NCI-H1092 (cell line): ENCODE data around the gene PAK4.

Source experiments
- DNase-seq: peaks from one replicate; lab custom pipeline; 2025; lab: John Stamatoyannopoulos, UW

PAK4 gene

GRCh38 chr19:39146686-39147450, 21.3 kb downstream of the PAK4 start:
- DNase-seq, result no peak

DNA sequence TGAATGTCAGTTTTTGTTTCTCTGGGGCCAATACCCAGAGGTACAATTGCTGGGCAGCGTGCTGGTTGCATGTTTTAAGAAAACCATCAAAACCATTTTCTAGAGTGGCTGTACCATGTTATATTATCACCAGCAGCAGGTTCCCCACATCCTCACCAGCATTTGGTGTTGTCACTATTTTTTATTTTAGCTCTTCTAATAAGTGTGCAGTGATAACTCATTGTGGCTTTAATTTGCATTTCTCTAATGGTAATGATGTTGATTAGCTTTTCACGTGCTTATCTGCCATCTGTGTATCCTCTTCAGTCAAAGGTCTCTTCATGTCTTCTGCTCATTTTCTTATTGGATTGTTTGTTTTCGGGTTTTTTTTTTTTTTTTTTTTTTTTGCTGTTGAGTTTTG, 21.9 kb downstream of the PAK4 start:
- DNase-seq, result no peak

- DNase-seq, result no peak
Measured at GRCh38 chr19:39148939-39149529, 23.4 kb downstream of the PAK4 start.

GRCh38 chr19:39150235-39150634, 24.6 kb downstream of the PAK4 start:
- DNase-seq, result no peak

DNA sequence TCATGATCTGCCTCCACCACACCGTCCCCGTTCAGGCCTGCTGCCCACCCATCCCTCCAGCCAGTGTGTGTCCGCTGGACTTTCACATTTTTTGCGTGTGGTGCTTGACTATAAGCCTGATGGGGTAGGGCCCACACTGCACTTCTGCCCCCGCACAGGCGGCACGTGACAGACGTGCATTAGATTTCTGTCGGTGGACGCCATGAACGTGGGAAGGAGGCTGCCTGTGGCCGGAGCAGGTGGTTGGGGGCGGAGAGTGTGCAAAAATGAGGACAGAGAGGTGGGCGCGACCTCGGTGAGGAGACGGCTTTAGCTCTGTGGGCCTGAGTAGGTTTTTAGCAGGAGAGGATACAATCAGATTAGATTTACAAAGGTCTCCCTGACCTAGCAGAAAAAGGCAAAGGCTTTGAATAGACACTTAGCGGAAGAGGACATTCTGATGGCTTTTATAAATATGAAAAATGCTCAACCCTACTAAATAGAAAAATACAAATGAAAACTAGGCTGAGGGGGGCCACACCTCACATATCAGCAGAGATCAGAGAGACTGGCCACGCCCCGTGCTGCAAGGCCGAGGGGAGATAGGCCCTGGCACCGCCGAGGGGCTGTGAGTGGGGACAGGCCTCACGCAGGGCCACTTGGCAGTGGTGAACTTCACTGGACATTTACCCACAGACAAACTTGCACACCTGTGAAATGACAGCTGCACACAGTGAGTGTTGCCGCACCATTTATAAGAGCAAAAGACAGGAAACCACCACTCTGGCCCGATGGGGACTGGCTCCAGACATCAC, 25.4 kb downstream of the PAK4 start:
- DNase-seq, result no peak

DNA sequence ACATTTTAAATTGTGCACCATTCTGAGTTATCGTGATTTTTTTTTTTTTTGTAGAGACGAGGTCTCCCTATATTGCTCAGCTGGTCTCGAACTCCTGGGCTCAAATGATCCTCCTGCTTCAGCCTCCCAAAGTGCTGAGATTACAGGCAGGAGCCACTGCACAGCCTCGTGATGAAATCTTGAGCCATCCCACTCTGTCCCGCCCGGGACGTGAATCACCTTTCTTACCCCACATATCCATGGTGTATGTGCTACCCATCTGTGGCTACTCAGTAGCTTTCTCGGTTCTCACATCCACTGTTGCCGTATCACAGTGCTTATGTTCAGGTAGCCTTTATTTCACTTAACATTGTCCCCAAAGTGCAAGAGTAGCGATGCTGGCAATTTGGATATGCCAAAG, 26.5 kb downstream of the PAK4 start:
- no peak for DNase-seq

DNA sequence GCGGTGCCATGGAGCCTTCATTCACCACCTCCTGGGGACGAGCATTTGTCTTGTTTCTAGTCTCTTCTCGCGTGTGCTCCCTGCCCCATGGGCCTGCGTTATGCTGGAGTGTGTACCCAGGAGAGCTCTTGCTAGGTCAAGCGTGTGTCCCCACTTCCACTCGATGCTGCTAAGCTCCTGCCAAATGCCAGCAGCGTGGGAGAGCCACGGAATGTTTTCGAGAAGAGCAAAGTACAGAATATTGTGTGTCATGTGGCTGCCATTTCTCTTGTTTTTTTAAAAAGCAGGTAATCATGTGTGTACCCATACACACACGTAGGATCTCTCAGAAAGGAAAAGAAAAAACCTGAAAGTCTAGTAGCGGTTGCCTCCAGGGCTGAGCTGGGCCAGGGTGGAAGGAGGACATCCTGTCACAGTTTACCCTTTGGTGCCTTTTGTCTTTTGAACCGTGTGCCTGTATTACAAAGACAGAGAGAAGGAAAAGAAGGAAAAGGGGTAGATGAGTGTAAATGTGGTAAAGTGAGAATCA, 28.6 kb downstream of the PAK4 start:
- DNase-seq, result no peak

GRCh38 chr19:39154629-39155100, 29.1 kb downstream of the PAK4 start:
- DNase-seq, result no peak

DNA sequence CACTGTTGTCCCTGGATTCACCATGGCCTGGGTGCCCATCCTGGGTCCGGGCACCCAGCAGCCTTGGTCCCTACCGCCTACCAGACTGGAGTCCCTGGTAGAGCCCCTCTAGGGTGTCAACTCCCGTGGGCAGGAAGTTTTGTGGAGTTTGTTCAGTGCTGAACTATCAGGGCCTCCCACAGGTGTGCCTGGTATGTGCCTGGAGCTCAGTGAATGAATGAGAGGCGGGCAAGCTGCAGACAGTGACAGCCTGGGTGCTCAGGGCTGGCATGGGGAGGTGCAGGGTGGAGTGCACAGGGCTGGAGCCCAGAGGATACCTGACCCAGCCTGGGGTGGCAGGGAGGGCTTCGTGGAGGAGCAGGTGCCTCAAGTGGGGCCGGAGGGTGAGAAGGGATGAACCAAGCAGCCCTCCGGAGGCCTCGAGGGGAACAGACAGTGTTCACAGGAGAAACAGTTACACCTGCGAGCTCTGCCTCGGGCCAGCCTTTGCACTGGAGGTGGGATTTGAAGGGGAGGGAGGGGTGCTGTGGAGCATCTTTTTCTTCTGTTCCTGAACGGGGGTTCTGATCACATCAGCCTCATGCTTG, 29.6 kb downstream of the PAK4 start:
- no peak for DNase-seq

GRCh38 chr19:39155741-39156140, 30.2 kb downstream of the PAK4 start:
- no peak for DNase-seq

DNA sequence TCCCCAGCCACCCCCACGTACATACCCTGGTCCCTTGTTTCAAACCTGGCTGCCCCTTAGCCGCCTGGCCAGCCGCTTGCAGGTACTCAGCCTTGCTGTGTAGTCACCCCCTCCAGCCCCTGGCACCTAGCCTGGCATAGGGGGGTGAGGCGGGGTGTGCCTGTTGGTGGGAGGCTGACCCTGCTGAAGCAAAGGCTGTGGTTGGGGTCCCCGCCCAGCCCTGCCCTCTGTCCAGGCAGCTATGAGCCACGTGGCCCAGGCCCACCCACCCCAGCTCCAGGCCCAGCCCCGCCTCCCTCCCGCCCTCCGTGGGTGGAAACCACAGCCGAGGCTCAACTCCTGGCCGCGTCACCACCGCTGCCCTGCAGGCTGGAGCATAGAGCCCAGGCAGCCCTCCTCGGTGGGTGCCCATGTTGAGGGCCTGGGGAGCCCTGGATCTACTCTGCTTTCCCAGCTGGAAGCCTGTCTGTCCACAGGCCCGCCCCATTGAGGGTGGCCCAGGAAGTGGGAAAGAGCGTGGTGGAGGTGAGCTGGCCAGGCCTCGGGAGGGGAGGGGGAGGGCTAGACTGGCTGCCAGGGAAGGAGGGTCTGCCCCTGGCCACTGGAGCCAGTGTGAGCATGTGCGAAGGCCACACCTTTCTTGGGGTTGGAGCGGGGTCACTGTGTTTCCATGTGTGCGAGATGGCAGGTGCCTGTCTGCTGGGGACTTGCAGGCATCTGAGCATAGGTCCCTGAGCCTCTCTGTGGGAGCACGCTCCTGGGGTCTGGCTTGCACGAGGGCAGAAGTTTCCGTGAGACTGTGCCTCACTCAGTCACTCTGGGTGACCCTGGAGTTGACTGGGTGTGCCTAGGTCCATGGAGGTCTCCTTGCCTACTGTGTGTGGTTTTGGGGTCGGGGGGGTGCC, 31.0 kb downstream of the PAK4 start:
- no peak for DNase-seq

DNA sequence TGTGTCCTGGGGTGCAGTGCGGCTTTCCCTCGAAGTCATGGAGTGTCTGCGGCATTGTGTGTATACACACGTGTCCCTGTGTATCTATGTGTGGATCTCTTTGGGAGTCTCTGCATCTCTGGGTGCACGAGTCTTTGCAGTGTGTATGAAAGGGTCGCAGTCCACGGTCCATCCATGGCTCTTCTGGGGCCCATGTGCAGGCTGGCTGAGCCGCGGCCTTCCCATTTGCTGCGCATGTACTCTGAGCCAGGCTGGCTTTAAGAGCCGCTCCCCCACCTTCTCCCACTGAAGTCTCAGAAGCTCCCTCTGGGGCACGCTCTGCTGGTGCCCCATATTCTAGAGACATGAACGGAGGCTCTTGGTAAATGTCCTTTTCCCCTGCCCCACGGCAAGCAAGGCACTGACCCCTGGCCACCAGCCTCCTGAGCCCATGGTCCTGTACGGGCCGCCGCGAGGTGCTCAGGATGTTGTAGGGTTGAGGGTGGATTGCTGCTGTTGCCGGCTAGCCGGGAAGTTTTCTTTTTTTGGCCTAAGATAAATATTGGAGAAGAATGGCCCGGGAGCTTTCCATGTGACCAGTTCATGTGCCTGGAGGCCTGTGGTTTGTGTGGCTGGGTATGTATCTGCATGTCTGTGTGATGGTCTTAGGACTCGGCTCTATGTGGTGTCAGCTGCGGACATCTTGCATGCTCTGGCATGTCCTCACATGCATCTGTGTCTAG, 31.9 kb downstream of the PAK4 start:
- no peak for DNase-seq

DNA sequence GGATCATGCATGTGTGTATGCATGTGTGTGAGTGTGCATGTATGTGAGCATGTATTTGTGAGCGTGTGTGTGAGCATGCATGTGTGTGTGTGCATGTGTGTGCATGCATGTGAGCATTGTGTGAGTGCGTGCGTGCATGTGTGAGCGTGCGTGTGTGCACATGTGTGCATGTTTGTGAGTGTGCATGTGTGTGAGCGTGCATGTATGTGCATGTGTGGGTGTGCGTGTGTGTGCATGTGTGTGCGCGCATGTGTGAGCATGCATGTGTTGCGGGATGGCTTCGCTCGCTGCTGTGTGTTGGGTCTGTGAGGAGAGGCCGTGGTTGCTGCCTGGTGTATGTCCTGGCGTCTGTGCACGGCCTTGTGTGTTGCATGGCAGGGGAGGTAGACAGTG, 32.4 kb downstream of the PAK4 start:
- DNase-seq, result no peak

GRCh38 chr19:39158646-39159260, 33.2 kb downstream of the PAK4 start:
- no peak for DNase-seq

GRCh38 chr19:39160523-39160861, 34.9 kb downstream of the PAK4 start:
- DNase-seq, result no peak

GRCh38 chr19:39160889-39161672, 35.5 kb downstream of the PAK4 start:
- DNase-seq, result no peak

DNA sequence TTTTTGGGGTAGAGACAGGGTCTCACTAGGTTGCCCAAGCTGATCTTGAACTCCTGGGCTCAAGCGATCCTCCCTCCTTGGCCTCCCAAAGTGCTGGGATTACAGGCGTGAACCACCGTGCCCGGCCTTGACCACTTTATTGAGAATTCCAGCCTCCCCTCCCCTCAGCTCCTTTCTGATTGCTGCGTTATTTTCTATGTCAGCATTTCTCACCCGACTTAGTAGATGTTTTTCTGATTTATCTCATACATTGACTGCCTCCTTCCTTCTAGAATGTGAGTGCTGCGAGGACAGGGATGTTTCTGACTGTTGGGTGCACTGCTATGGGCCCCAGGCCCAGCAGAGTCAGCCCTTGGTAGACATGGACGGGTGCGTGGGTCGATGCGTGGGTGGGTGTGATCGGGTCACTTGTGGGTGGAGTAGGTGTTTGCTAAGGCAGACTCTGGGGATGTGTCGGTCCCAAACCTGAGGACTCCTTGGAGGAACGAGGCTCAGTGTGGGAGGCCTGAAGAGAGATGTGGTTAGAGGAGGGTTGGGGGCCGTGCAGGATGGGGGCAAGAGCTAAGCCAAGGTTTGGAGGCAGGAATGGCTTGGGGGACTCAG, 37.0 kb downstream of the PAK4 start:
- no peak for DNase-seq

DNA sequence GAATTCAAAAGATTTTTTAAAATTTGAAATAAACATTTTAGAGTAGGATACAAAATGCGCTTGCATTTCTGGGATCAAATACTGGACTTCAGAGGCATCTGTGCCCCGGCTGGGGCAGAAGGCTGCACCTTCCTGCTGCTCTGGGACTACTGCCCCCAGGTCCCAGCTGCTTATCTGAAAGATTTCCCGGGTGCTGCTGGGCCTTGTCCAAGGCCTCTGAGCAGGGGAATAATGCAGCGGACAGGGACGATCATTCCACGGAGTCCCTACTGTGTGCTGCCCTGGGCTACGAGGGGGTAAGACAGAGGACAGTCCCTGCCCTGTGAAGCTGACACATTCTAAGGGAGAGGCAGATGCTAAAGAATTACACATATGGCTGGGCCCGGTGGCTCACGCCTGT, 38.0 kb downstream of the PAK4 start:
- DNase-seq, result no peak

- DNase-seq, result no peak
Measured at GRCh38 chr19:39164289-39164688, 38.7 kb downstream of the PAK4 start.
